Endothelial cell of umbilical vein (primary cell): ENCODE data around the gene MYOG.

ENCODE experiments used
- CTCF ChIP-seq, 2 donors: IDR thresholded peaks; 1 replicate in 1 of 2; 2 replicates in 1 of 2; pipeline ENCODE4 v1.5.1; 2011; ENCODE audit warnings: low read length in 2 of 2, mild to moderate bottlenecking in 2 of 2, moderate library complexity in 2 of 2, control low read depth in 1 of 2, inconsistent platforms in 1 of 2, low read depth in 1 of 2; ENCODE audit not compliant: insufficient read depth in 1 of 2; ENCODE audit errors: extremely low read depth in 1 of 2
- EZH2 ChIP-seq: IDR thresholded peaks from 2 replicates; pipeline ENCODE4 v1.6.1; 2012; ENCODE audit warnings: borderline replicate concordance, low read depth, mild to moderate bottlenecking, moderate library complexity, low read length, inconsistent platforms; ENCODE audit not compliant: severe bottlenecking
- GATA2 ChIP-seq: IDR thresholded peaks from 2 replicates; pipeline ENCODE4 v1.7.0; 2011; ENCODE audit warnings: low read depth, mild to moderate bottlenecking, moderate library complexity, mixed read lengths, low read length; ENCODE audit not compliant: insufficient read length, insufficient read depth
- JUN ChIP-seq: IDR thresholded peaks from 2 replicates; pipeline ENCODE4 v1.6.1; 2011; ENCODE audit warnings: borderline replicate concordance, low read depth; ENCODE audit not compliant: insufficient read length, insufficient read depth
- MYC ChIP-seq: IDR thresholded peaks from one replicate; pipeline ENCODE4 v1.6.1; 2011; ENCODE audit warnings: mild to moderate bottlenecking, low read depth, low read length
- POLR2A ChIP-seq: IDR thresholded peaks from 2 replicates; pipeline ENCODE4 v1.6.1; 2012; ENCODE audit warnings: low read depth, mild to moderate bottlenecking, control low read depth, low read length
- POLR2AphosphoS5 ChIP-seq: IDR thresholded peaks from 2 replicates; pipeline ENCODE4 v1.6.1; 2012; ENCODE audit warnings: low read depth, mild to moderate bottlenecking, control low read depth, low read length, moderate library complexity; ENCODE audit not compliant: insufficient read depth
- TF ChIP-seq, protein P1 (sequence below): IDR thresholded peaks from 2 replicates; pipeline ENCODE4 v1.6.1; 2011; ENCODE audit not compliant: insufficient read depth, insufficient read length

DNA sequence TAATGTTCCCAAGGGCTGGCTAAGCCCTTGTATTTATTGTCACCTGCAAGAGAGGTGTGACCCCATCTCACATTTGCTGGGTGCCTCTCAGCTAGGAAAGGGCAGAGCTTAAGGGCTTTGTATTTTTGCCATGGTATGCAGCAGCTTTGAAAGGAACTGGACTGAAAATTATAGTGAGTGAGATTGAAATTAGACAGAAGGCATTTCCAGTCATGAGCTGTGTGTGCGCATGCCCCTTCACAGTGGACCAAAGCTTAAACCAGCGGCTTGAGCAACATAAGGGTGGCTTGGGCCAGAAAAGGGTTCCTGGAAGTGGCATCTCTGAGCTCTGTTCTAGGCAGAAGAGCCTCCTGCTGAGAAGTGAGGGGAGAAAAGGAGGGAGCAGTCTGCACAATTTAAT, 19.8 kb downstream of the MYOG start:
- TF ChIP-seq CTCF (IDR thresholded peaks at IDR 0.05; ENCODE audit: extremely low read depth in 1 of 2, insufficient read depth in 1 of 2, low read depth in 1 of 2, low read length in 2 of 2) (no peak), EZH2 (no peak), POLR2A (no peak), POLR2AphosphoS5 (no peak), MYC (no peak), JUN (no peak), GATA2 (no peak)
- TF ChIP-seq, protein P1, sequence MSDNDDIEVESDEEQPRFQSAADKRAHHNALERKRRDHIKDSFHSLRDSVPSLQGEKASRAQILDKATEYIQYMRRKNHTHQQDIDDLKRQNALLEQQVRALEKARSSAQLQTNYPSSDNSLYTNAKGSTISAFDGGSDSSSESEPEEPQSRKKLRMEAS: no peak
